GM19043 (cell line): Measurements from ENCODE around the gene ELN.

ENCODE experiments used
- ATAC-seq: cut with Tn5 transposase; IDR thresholded peaks from one replicate; pipeline ENCODE4 v1.9.1; 2021; ENCODE audit warnings: low read depth; ENCODE audit not compliant: unreplicated experiment

ELN gene

GRCh38 chr7:74058486-74058885, 30.5 kb downstream of the ELN start:
- ATAC-seq, result no peak

- no peak for ATAC-seq
Measured at GRCh38 chr7:74059037-74059436, 31.1 kb downstream of the ELN start.

GRCh38 chr7:74059681-74060588, 32.0 kb downstream of the ELN start:
- no peak for ATAC-seq

GRCh38 chr7:74061840-74062539, 34.0 kb downstream of the ELN start:
- no peak for ATAC-seq

- no peak for ATAC-seq
Measured at GRCh38 chr7:74063223-74063641, 35.3 kb downstream of the ELN start.

GRCh38 chr7:74063646-74064045, 35.7 kb downstream of the ELN start:
- ATAC-seq, result no peak

- ATAC-seq, result no peak
Measured at GRCh38 chr7:74064696-74065095, 36.7 kb downstream of the ELN start.

- ATAC-seq, result no peak
Measured at GRCh38 chr7:74066626-74067025, 38.7 kb downstream of the ELN start.

GRCh38 chr7:74068378-74069085, 40.6 kb downstream of the ELN start:
- no peak for ATAC-seq

GRCh38 chr7:74069086-74069541, 41.1 kb downstream of the ELN start:
- ATAC-seq, result no peak

GRCh38 chr7:74069790-74070618, 42.0 kb downstream of the ELN start:
- no peak for ATAC-seq

GRCh38 chr7:74070619-74070921, 42.6 kb downstream of the ELN start:
- no peak for ATAC-seq

- no peak for ATAC-seq
Measured at GRCh38 chr7:74071121-74071520, 43.1 kb downstream of the ELN start.

- no peak for ATAC-seq
Measured at GRCh38 chr7:74074770-74075169, 46.8 kb downstream of the ELN start.

GRCh38 chr7:74078461-74078860, 50.5 kb downstream of the ELN start:
- ATAC-seq, result no peak

- no peak for ATAC-seq
Measured at GRCh38 chr7:74082770-74083116, 54.8 kb downstream of the ELN start.

- peak; percentile 77 for ATAC-seq
Measured at GRCh38 chr7:74083117-74083876, 55.3 kb downstream of the ELN start, which contains the start of gene LIMK1. LIMK1 (plus strand) TSS chr7:74083804; CDS start chr7:74083991, 187 bp downstream.

GRCh38 chr7:74083928-74084721, 56.2 kb downstream of the ELN start:
- ATAC-seq, result peak; percentile 18
